MM.1S (cell line): ENCODE measurements around the gene PHYH.

ENCODE experiments used
- CTCF ChIP-seq: fragments of 300-600 bp; sonication (generic); IDR thresholded peaks from 2 replicates; pipeline ENCODE4 v1.5.1; 2016; ENCODE audit warnings: antibody characterized with exemption, low read length, mixed read lengths
- EZH2 ChIP-seq: fragments of 300-600 bp; sonication (generic); optimal IDR thresholded peaks from 2 replicates; pipeline ENCODE3; 2017; ENCODE audit warnings: low read depth, mild to moderate bottlenecking, antibody characterized with exemption, low read length, mixed read lengths

DNA sequence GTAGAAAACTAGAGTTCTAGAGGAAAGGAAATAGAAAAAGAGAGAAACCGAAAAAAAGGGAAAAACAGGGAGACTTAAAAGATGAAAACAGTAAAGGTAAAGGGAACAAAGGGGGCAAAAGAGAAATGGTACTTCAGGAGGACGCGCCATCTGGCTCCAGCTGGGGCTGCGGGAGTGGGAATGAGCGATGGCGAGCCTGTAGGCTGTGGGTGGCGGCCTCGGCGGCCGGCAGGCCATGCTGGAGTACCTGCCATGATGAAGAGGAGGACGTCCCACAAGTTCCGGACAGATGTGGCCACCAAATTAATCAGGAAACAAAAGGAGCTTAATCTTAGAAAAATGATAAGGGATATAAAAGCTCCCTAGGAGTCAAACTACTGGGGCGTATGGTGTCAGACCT, 21.7 kb upstream of the PHYH start:
- TF ChIP-seq CTCF (no peak), EZH2 (no peak)
